HG03439 (cell line): ENCODE measurements around the gene GSTM3.
"Not testable (repeated sequence)": the region's sequence is repeated elsewhere in the genome, so short reads cannot be mapped to it uniquely, and the experiment has no call there.

Experiments
- ATAC-seq: cut with Tn5 transposase; IDR thresholded peaks from one replicate; pipeline ENCODE4 v1.9.1; 2021; ENCODE audit warnings: mild to moderate bottlenecking, moderate library complexity; ENCODE audit not compliant: unreplicated experiment

Gene GSTM3

DNA sequence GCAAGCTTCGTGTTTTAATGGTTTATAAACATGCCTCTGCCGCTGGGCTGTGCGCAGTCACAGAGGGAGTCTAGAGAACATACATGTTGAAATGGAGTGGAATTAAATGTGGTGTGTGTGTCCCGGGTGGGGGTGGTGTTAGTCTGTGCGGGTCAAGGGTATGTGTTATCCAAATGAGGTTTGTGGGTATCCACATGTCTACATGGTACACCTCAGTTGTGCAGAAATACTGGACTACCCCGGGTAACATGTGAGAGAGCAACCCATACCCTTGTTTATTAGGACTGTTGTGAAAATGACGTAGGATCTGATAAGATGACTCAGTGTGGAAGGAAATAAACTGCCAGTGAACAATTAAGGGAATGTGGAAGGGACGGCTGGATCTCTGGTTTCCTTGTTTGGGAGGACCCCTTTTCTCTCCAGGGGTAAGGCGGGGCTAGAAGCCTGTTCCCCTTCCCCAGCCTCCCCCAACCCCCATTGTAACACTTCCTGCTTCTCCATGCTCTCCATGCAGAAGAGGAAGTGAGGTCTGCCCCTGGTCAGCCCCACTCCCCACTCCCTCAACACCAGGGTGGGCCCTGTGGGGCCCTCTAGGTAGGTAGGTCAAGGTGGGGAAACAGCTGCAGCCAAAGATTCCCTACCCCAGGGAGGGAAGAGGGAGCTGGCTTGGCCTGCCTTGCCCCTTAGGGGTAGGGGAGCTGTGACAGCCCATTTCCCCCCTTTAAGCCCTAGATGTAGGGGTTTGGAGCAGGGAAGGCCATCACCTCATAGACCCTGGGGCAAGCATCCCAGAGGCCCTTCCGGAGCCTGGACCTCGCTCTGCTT lies 22.2 kb upstream of the GSTM3 start:
- ATAC-seq = no peak

DNA sequence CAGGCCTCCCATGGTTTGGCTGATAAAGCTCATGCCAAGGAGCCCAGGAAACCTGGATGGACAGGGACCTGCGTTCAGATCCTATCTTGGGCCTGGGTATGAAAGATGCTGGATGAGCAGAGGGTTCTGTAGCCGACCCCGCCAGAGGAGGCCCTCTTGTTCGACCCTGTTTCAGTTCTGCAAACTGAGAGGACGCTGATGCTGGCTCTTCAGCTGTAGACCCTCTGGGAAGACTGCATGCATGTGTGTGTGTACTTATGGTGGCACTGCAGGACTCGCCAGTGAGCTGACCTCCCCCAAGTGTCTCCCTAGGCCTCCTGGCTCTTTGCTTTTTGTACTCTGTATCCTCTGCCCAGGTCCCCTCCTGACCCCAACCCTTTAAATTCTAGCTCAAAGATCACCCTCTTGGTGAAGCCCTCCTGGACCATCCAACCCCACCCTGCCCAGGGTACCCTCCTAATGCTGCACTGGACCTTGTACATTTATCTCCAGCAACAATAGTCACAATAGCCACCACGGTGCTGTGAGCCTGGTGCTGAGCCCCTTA lies 21.3 kb upstream of the GSTM3 start:
- ATAC-seq = no peak

DNA sequence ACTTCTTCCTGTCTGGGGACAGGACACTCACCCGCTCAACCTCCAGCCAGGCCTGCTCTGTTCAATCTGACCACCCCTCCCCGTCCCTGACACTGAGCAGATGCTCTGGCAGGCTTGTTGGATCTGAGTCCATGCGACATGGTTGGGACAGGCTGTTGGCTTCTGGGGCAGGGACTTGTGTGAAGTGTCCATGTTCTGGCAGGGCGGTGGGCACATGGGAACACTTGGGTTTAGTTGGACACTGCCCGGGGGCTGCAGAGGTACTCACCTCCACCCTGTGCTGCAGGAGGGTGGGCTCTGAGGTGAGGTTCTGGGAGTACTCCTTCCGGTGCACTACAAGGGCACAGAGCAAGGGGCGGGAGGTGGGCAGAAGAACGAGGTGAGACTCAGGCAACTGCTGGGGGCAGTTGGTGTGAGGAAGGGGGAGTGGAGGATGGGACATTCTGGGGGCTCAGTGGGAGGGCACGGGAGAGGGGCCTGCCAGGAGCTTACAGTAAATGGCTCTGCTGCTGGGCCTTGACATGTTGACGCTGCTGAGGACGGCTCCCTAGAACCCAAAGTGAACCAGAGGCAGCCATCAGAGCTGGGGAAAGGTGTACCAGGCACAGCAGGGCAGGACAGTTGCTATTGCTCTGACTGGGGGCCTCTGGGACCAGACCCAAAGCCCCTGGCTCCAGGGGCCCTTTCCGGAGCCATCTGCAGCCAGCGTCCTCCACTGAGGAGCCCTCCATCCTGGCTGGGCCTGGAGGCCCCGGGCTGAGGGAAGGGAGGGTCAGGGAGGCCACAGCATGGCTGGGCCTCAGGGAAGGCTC lies 20.6 kb upstream of the GSTM3 start:
- ATAC-seq = no peak

DNA sequence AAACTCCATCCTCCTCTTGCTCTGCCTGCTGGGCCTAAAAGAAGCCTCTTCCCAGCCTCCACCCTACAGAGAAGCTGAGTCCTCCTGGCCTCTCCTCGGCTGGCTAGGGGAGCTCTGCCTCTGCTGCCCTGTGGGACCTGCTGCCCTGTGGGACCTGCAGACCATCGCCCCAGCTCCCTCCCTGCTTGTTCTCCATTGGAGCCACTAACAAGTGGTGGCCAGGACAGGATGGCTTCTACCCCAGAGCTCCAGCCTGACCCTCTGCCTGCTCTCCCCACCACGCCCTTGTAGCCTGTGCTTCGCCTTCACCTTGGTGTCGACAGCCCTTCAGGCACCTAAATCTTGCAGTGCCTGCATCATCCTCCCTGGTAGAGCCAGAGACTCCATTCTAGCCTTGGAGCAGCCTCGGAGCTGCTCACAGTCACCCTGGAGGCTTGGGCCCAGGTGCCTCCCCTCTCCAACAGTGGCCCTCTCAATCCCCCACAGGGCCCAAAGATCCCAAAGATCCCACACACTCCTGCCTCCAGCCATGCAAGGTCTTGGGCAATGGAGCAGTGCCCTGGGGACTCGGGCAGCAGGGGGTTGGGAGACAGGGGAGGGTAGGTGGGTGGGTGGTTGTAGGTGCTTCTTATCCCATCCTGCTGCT lies 19.9 kb upstream of the GSTM3 start:
- no peak for ATAC-seq

DNA sequence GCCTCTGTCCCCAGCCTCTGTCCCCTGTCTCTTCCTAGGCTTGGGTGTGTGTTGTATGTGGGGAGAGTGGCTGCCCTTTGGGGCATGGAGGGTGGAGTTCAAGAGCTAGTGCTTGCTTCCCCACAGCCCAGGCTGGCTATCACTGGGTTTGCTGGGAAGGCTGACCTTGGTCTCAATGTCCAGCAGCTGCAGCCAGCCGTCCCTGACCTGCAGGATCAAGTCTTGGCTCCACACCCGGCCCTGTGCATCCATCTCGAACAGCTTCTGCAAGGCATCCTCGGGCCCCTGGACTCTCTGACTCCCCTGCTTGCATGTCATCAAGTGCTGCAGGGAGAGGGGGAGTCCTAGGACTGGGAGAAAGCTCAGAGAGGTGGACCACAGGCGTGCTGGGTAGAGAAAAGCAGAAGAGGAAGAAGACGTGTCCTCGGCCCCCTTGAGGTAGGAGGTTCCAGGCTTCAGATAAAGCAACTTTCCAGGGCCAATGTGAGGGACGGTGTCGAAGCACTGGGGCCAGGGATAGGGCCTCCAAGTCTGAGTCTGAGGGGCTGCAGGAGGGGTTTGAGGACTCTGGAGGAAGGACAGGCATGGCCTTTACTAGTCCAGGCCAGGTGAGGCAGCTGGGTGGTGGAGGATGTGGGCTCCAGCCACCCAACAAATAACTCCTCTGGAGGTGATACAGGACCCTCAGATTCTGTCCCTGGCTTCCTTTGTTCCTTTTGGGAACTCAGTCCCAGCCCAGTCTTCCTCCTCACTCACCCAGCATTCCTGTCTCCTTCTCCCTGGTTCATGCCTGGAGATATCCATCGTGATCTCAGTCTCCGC lies 18.9 kb upstream of the GSTM3 start:
- ATAC-seq = no peak

DNA sequence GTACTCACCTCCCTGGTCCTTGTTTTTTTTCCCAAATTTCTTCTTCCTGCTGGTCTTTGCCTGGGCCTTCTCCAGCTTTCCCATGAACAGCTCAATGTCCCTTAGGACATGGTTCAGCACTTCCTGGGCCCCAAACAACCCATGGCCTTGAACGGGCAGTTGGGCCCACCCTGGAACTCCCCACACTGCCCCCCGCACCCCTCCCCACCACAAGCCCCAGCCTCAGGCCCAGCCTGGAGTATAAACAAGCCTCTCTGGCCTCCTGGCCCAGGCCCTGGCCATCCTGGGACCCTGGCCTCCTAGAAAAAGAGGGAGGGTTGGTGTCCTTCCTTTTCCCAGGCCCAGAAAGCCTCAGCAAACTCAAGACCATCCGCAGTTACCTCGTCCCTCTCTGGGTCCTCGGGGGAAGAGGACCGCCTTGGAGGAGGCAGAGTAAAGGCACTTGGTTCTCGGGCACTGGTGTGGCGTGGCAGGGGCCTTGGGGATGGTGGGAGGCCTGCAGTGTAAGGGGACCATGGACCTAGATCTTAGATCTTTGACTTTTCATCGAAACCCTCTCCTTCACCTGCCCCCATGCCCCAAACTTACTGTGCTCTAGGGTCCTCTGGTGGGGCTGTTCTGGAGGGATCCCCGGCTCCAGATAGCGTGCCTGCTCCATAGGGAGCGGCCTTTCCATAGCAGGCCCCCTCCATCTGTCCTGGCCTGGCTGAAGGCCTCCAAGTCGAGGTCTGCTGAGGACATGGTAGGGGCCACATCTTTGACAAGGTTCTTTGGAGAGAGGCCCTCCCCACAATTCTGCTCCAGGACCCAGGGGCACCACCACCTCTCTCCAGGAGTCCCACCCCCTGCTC lies 17.3 kb upstream of the GSTM3 start:
- no peak for ATAC-seq

DNA sequence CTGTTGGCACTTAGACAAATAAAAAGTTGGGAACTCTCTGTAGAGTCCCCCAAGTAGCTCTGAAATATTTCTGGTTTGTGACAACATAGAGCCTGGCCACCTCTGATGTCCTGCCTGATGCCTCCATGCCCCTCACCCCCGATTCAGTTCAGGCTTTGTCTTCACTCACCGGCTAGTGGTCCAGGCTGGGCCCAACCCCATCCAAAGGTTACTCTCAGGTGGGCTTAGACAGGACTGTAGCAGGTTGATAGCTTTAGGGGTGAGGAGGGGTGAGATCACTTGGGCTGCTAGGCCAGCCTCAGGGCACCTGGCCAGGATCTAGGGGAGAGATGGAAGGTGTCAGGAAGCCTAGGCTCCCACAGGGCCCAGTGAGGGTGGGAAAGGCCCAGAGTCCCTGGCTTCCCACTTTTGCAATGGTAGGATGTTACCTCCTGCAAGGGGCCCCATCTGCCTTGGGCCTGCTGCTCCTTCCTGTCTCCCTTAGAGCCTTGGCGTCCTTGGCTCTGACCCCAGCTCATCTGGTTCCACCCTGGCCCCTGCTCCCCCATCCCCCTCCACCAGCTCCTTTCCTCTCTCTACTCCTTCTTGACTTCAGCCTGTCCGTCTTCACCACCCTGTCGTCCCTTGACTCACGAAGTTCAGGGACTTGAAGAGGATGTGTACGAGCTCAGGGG lies 16.1 kb upstream of the GSTM3 start:
- ATAC-seq = no peak

DNA sequence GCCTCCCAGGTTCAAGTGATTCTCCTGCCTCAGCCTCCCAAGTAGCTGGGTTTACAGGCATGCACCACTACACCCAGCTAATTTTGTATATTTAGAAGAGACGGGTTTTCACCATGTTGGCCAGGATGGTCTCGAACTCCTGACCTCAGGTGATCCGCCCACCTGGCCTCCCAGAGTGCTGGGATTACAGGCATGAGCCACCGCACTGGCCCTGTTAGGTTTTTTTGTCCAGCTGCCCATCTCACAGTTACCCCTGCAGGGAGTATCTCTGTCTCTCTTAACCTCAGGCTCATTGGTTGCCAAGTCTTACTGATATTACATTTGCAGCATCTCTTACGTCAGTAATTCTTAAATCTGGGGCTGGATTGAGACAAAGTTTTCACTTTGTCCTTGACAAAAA lies 15.5 kb upstream of the GSTM3 start:
- not testable (repeated sequence) for ATAC-seq

DNA sequence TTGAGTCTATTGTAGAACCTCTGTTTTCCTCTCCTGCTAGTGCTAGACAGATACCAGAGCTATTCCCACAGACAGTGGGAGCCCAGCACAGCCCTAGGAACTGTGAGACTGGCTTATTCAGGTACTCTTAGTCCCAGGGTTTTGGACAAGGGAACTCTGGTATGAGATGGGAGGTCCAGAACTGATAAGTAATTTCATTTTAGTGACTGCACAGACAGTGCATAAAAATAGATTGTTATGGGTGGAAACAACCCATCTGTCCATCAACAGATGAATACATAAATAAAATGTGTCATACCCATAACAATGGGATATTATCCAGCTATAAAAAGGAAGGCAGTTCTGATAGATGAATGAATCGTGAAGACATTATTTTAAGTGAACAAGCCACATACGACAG lies 13.9 kb upstream of the GSTM3 start:
- ATAC-seq = no peak

DNA sequence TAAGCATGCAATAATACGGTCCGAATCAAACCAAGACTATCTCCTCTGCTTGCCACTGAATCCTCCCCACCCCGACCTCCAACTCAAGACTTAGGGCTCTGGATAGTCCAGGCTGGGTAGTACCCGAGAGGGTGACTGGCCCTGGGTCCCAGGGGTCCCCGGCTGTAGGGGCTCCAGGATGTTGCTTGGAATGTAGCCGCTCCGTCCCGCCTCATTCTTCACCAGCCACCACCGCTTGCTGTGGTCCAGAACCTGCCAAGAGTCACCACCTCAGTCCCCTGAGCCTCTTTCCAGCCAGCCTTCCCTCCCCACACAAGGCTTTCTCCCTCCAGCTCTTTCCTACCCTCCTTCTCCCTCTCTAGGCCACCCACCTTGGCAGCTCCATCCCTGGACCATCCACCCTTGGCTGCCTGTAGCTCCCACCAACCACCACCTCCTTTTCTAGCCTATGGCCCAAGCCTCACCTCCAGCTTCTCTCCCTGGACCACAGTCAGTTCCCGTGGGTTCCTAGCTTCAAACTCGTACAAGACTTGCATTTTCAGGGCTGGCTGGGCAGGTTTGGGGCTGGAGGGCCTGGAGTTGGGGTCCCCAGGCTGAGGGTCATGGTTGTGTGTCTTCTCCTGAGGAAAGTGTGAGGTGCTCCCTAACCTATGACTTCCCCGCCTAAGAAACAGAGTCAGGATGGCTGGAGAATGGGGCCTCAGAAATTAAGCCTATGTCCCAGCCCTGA lies 10.9 kb upstream of the GSTM3 start:
- no peak for ATAC-seq

DNA sequence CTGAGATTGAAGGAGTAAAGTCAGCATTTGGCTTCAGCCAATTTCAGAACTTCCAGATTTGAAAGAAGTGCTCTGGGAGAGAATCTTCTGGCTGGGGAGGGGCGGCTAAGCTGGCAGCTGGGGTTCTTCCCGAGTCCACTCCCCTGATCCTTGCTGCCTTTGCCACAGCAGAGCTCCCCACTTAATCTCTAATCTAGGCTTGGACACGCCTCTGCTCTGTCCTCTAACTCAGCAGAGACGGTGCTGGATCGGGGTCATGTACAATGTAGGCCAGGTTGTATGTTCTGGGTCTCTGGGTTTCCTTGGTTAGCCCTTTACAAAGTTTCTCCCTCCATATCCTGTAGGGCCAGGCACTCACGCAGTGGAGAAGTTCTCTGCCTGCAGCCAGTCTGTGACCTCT lies 10.1 kb upstream of the GSTM3 start:
- ATAC-seq = no peak

DNA sequence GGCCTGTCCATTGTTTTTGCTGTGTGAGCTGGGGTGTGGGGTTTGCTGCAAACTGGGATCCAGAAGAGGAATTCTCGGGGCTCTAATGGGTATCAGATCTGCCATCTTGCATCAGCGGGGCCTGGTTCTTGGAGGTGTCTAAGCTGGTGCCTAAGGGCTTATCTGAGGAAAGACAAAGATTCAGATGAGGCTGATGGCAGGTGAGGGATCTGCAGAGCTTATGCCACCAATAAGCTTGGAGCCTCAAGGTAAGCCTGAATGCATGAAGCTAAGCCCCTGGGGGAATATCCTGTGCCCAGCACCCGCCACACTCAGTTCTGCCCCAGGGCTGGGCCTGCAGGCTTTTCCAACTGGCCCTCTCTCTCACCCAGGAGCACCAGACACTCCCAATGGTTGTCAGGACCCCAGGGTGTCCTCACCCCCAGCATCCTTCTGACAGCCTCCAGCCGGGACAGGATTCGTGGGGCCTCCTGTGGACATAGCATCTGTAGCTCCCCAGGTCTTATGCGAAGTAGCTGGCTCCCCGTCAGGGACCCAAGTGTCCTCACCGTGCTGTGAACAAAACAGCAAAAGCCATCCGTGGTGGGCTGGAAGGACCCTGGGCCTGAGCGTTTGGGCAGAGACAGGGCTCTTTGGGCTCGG lies 9.5 kb upstream of the GSTM3 start:
- ATAC-seq = no peak

DNA sequence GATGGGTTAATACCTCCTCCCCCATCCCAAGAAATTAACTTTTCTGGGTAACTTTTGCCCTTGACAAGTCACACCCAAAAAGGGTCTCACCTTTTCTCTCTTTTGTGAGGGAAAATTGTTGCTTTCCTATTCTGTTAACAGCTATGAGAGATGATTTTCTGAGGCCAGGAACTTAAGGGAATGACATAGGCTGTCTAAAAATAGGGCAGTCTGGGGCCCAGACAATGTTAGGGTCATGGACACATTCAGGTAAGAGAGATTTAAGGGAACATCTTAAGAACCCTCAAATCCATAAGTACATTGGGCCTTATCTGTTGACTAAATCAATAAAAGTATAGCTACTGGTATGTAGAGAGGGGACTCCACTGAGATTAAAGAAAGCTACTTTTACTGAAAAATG lies 8.4 kb upstream of the GSTM3 start:
- ATAC-seq = no peak

DNA sequence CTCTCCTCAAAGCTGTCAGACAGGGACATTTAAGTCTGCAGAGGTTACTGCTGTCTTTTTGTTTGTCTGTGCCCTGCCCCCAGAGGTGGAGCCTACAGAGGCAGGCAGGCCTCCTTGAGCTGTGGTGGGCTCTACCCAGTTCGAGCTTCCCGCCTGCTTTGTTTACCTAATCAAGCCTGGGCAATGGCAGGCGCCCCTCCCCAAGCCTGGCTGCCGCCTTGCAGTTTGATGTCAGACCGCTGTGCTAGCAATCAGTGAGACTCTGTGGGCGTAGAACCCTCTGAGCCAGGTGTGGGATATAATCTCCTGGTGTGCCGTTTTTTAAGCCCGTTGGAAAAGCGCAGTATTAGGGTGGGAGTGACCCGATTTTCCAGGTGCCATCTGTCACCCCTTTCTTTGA lies 7.5 kb upstream of the GSTM3 start:
- not testable (repeated sequence) for ATAC-seq

DNA sequence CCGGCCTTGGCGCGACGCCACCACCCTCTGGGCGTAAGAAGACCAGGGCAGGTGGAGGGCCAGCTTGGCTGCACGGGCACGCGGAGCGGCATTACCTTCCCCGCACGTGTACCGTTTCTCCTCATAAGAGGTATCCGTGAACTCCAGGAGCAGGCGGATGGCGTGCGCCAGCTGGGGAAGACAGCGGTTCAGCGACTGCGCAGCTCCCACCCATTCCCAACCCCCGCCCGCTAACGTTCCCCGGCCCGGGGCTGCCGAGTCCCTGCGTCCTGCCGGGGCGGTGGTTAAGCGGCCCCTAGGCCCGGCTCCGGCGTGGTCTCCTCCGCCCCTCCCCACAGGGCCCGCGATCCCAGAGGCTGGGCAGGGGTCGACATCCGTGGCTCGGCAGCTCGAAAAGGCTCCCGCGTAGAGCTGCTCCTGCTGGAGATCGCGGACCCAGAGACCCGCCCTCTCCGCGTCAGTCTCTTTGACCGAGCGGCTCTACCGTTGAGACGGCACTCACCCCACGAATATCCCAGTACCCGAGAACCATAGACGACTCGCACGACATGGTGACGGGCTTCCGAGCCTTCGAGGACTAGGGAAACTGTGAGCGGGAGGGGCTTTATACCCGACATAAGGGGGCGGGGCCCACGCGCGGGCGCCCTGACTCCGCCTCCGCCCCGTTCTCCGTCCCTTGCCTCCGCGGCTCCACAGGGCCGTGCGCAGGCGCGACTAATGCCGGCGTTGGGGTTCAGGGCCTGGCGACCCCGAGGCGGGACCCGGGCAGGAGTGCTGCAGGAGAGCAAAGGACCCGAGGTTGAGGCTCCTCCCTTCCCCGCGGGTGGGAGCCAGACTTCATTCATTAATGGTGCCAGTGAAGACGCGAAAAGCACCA lies 862 bp downstream of the GSTM3 start:
- ATAC-seq = peak; percentile 77

DNA sequence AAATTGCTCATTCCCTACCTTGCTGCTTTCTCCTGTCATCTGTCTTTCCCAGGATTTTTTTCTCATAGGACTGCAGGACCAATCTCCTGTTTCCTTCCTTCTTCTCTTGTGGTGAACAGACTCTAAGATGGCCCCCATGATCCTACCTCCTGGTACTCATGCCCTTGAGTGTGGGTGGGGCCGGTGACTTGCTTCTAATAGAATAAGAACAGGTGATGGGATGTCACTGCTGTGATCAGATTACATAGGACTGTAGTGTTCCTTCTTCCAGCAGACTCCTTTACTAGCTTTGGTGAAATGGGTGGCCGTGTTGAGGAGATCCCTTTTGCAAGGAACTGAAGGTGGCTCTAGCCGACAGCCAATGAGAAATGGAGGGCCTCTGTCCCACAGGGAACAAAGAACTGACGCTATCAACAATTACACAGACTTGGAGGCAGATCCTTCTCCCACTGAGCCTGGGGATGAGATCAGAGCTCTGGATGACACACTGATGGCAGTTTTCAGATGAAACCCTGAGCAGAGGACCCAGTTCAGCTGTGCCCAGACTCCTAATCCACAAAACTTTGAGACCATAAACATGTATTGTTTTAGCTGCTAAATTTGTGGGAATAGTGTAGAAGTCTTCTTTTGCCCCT lies 7.5 kb downstream of the GSTM3 start:
- ATAC-seq = no peak
